ENCODE data around the gene PSG7.
"Not testable (repeated sequence)": the region's sequence is repeated elsewhere in the genome, so short reads cannot be mapped to it uniquely, and the experiment has no call there.

DNA sequence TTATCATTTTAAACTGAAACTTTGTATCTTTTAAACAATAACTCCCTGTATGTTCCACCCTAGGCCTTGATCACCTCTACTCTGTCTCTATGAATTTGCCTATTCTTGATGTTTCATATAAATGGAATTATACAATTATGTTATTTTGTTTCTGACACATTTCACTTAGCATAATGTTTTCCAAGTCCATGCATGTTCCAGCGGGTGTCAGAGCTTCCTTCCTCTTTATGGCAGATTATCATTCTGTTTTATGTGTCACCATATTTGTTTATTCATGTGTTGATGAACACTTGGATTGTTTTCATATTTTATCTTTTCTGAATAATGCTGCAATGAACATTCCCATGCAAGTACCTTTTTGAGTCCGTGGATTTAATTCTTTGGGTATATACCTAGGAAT is 54.3 kb downstream of the PSG7 start:
- TF ChIP-seq, protein P1, sequence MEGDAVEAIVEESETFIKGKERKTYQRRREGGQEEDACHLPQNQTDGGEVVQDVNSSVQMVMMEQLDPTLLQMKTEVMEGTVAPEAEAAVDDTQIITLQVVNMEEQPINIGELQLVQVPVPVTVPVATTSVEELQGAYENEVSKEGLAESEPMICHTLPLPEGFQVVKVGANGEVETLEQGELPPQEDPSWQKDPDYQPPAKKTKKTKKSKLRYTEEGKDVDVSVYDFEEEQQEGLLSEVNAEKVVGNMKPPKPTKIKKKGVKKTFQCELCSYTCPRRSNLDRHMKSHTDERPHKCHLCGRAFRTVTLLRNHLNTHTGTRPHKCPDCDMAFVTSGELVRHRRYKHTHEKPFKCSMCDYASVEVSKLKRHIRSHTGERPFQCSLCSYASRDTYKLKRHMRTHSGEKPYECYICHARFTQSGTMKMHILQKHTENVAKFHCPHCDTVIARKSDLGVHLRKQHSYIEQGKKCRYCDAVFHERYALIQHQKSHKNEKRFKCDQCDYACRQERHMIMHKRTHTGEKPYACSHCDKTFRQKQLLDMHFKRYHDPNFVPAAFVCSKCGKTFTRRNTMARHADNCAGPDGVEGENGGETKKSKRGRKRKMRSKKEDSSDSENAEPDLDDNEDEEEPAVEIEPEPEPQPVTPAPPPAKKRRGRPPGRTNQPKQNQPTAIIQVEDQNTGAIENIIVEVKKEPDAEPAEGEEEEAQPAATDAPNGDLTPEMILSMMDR (IDR thresholded peaks at IDR 0.05) = not testable (repeated sequence)
- TF ChIP-seq POLR2AphosphoS5 (IDR thresholded peaks at IDR 0.05) = not testable (repeated sequence)
